AG04449 (cell line): ENCODE results near the gene CHST11.

Experiments used
- CTCF ChIA-PET: fragments of 350-600 bp; formaldehyde crosslinking; extraction: SDS; loops from one replicate; lab custom pipeline; 2021; ENCODE audit warnings: antibody characterized with exemption; lab: Yijun Ruan, JAX
- POLR2A ChIA-PET: fragments of 400-600, 350-600 bp; formaldehyde crosslinking; extraction: SDS; loops from one replicate; lab custom pipeline; 2020; ENCODE audit warnings: antibody characterized with exemption, inconsistent platforms; lab: Yijun Ruan, JAX
- DNase-seq: peaks from one replicate; pipeline ENCODE4 v3.0.0-alpha.2; 2010; ENCODE audit warnings: low read depth, low spot score
- H3K4me3 ChIP-seq: 2 replicates; pipeline ENCODE4 v1.5.1; 2011; ENCODE audit warnings: low read depth, mild to moderate bottlenecking, control low read depth, low read length
- TF ChIP-seq, protein P1 (sequence below): IDR thresholded peaks from one replicate; pipeline ENCODE4 v1.5.1; 2011; ENCODE audit warnings: mild to moderate bottlenecking, moderate library complexity, low read length, control low read depth, inconsistent platforms; ENCODE audit not compliant: insufficient read depth; ENCODE audit errors: missing control alignments

The CHST11 gene

DNA sequence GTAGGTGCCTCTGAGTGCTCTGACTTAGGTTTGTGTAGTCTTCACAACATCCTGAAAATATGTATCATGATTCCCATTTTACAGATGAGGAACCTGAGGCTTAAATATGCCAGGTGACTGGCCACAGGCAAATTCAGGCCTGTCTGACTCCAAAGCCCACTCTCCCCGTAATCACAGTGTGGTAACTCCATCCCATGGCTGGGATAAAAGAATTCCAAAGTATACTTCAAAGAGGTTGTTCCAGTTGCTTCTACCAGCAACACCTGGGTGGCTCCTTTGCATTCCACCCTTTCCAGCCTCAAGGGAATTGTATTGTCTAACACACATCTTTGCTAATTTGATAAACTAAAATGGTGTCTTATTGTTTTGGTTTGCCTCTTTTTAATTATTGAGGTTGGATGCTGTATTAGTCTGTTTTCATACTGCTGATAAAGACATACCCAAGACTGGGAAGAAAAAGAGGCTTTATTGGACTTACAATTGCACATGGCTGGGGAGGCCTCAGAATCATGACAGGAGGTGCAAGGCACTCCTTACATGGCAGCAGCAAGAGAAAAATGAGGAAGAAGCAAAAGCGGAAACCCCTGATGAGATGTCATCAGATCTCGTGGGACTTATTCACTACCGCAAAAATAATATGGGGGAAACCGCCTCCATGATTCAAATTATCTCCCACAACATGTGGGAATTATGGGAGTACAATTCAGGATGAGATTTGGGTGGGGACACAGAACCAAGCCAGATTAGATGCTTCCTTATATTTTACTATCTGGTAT lies 9.9 kb upstream of the CHST11 start:
- DNase-seq: no peak
- TF ChIP-seq, protein P1, sequence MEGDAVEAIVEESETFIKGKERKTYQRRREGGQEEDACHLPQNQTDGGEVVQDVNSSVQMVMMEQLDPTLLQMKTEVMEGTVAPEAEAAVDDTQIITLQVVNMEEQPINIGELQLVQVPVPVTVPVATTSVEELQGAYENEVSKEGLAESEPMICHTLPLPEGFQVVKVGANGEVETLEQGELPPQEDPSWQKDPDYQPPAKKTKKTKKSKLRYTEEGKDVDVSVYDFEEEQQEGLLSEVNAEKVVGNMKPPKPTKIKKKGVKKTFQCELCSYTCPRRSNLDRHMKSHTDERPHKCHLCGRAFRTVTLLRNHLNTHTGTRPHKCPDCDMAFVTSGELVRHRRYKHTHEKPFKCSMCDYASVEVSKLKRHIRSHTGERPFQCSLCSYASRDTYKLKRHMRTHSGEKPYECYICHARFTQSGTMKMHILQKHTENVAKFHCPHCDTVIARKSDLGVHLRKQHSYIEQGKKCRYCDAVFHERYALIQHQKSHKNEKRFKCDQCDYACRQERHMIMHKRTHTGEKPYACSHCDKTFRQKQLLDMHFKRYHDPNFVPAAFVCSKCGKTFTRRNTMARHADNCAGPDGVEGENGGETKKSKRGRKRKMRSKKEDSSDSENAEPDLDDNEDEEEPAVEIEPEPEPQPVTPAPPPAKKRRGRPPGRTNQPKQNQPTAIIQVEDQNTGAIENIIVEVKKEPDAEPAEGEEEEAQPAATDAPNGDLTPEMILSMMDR: no peak
- H3K4me3 ChIP-seq: no peak overlapping the region
- POLR2A ChIA-PET: no interaction called here
- CTCF ChIA-PET: interaction anchor here (0.8 to 2.0 kb wide), 2 partner anchors 12 to 65 kb away, joined by 3 to 5 read pairs; no protein-coding TSS in a partner anchor

DNA sequence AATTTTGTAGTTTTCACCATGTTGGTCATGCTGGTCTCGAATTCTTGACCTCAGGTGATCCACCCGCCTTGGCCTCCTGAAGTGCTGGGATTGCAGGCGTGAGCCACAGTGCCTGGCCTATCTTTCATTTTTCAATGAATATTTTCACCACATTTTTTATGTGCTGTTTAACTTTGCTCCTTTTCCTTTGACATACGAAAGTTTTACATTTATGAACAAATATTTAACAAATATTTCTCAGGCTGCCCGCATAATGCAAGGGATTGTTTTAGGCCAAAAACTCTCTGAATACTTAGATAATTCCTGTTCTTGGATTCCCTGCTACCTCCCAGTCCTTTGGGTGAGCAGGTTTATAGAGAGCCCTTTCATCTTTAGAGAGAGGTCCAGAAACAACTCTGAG lies 8.7 kb upstream of the CHST11 start:
- CTCF ChIA-PET: interaction anchor here (0.9 to 2.0 kb wide), 3 partner anchors 10 to 428 kb away, joined by 3 to 9 read pairs (median 5); partner anchors contain the start of gene CHST11
- no peak overlapping the region for H3K4me3 ChIP-seq
- TF ChIP-seq, protein P1: no peak
- DNase-seq: no peak
- POLR2A ChIA-PET: no interaction called here

DNA sequence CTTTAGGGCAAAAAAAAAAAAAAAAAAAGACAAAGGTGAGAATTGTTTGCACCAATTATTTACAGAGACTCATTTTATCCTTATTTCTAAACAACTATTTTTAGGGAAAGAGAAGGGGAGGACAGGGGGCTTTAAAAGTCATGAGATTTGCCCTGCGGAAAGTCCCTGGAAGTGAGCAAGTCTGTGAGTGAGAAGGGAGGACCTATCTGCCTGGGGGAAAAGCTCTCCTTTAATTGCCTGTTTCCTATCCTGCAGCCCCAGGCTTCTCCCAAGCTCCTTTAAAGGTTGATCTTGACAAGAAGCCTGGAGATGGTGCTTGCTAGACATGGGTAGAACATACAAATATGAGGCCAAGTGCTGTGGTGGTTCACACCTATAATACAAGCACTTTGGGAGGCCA lies 8.3 kb upstream of the CHST11 start:
- POLR2A ChIA-PET: no interaction called here
- H3K4me3 ChIP-seq: no peak overlapping the region
- TF ChIP-seq, protein P1: no peak
- CTCF ChIA-PET: interaction anchor here (0.9 to 2.0 kb wide), 3 partner anchors 10 to 427 kb away, joined by 3 to 9 read pairs (median 5); partner anchors contain the start of gene CHST11
- no peak for DNase-seq

DNA sequence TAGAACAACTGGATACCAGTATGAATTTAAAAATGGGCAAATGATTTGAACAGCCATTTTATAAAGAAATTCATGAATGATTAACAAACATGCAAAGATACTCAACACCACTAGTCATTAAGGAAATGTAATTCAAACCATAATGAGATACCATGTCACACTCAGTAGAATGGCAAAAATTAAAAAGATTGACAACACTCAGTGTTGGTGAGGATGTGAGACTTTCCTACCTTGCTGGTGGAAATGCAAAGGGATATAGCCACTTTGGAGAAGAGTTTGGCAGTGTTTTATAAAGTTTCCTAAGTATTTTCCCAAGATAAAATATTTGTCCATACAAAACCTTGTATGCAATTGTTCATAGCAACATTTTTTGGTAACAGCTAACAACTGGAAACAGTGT lies 6.0 kb upstream of the CHST11 start:
- TF ChIP-seq, protein P1: no peak
- POLR2A ChIA-PET: no interaction called here
- CTCF ChIA-PET: interaction anchor here (0.7 to 1.8 kb wide), 2 partner anchors 13 to 69 kb away, joined by 3 to 5 read pairs; no protein-coding TSS in a partner anchor
- no peak for DNase-seq
- no peak overlapping the region for H3K4me3 ChIP-seq

DNA sequence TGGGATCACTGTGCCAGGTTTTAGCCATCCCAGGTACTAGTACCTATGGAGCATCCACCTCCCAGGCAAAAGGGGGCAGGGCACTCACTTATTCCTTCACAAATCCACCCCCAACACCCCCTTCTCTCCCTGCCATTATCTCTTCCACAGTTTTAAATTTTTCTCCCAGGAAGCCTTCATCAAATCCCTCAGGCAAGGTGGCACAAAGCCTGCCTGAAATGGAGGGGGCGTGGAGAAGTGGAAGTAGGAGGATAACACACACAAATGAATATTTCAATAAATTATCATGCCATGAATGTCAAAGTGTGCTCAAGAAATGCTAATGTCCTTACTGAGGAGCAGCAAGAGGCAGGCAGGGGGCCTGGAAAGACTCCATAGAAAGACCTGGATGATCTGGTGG lies 4.7 kb upstream of the CHST11 start:
- TF ChIP-seq, protein P1: no peak
- CTCF ChIA-PET: interaction anchor here (0.8 to 1.8 kb wide), 2 partner anchors 70 kb away, joined by 3 to 5 read pairs; no protein-coding TSS in a partner anchor
- POLR2A ChIA-PET: no interaction called here
- H3K4me3 ChIP-seq: no peak overlapping the region
- no peak for DNase-seq

DNA sequence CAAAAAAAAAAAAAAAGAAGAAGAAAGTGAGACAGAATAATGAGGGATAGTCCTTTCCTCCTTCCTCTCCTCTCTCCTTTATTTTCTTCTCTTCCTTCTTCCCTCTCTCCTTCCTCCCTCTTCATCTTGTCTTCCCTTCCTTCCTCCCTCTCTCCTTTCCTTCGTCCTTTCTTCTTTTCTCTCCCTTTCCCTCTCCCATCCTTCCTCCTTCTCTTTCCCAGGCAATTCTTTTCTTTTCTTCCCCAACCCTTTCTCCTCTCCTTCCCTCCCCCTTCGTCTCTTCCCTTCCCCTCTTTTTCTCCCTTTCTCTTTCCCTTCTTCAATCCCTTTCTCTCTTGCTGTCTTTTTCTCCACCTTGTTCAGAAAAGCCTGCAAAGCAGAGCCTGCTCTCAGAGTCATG lies 3.6 kb upstream of the CHST11 start:
- no peak overlapping the region for H3K4me3 ChIP-seq
- CTCF ChIA-PET: interaction anchor here (0.8 kb wide), 1 partner anchor 71 kb away, joined by 3 read pairs; no protein-coding TSS in a partner anchor
- no peak for DNase-seq
- TF ChIP-seq, protein P1: no peak
- POLR2A ChIA-PET: no interaction called here
